HG02798 (cell line): ENCODE results near the gene ITGBL1.
"Not testable (repeated sequence)": the region's sequence is repeated elsewhere in the genome, so short reads cannot be mapped to it uniquely, and the experiment has no call there.

Experiments
- ATAC-seq: cut with Tn5 transposase; IDR thresholded peaks from one replicate; pipeline ENCODE4 v1.9.1; 2021; ENCODE audit warnings: mild to moderate bottlenecking; ENCODE audit not compliant: unreplicated experiment, poor library complexity

ITGBL1 gene

DNA sequence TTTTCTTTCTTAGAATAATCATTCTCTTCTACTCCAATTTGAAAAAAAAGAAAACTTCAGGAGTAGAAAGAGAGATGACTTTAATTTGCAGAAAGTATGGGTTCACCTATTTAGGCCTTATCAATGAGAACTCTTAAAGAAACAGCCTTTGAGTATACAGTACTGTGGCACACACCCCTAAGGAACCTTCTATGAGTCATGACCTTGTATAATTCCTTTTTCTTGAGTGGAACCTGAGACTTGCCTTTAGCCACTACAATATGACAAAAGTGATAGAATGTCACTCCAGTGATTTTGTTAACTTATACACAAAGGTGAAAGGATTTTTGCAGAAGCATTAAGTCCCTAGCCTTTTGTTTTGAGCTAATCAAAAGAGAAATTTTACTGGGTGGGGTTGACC is 58.7 kb downstream of the ITGBL1 start:
- no peak for ATAC-seq

DNA sequence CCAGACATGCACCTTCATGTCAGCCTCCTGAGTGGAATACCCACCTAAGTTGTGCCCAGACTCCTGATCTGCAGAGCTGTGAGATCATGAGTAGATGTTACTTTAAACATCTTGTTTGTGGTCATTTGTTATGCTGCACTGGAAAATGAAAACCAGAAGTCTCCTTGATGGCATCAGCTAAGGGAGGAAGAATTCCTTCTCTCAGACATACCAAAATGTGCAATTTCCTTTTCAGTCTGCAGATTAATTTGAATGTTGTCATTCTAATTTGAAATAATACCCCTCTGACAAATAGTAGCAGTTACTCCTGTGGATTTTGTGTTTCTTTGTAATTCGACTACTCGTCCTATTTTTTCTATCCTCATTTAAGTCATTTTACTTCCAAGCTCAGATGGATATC is 59.3 kb downstream of the ITGBL1 start:
- no peak for ATAC-seq

DNA sequence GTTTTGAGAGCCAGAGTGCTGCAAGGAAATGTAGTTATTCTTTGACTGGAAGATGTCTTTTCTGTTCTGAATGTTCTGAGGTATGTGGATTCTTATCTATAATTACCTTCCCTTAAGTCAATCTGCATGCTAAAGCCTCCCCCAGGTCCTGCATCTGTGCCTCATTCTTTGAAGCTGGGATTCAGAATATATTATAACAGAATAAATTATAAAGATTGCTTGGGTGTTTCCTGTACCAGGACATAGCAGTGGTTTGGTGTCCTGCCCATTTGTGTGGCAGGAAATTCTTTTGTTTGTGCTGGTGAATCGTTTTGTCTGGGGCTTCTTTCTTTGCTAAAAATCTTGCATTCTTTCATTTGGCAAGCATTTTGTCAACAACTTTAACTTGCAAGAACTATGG is 60.2 kb downstream of the ITGBL1 start:
- no peak for ATAC-seq

DNA sequence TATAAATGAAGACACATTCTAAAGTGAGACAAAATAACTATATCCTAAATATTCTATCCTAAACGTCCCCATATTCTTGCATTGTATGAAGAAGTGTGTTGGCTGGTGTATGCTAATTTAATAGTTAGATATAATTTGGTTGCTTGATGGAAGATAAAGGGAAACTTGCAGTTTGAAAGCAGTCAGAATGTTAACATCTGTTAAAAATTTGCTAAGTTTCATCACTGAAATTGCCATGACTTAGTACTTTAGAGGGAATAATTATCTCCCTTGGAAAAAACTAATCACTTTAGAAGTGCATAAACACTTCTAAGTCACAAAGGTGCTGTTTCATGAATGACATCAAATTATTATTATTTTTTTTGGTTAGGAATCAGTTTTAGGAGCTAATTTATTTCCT is 61.6 kb downstream of the ITGBL1 start:
- ATAC-seq: no peak

DNA sequence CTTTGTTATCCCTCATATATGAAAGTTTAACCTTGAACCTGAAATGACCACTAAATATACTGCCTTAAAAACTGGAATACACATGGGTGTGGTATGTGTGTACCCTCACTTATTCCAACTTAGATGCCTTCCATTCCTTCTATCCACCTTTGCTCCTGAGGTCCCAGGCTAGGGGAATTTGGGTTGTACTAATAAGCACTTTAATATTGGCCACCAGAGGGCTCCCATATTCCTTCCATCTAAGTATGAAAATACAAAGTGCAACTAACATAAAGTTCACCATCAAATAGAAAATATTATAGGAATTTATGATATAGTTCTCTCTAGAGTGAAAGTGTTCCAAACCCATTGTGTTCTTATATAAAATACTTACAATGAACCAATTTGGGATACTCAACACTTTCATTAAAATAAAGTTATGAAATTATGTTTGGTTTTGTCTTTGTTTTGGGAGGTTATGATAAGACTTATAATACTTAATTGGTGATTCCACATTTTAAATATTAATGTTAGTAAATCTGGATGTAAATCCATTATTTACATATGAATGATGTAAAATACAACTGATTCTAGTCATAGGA is 62.3 kb downstream of the ITGBL1 start:
- peak; percentile 74 for ATAC-seq

DNA sequence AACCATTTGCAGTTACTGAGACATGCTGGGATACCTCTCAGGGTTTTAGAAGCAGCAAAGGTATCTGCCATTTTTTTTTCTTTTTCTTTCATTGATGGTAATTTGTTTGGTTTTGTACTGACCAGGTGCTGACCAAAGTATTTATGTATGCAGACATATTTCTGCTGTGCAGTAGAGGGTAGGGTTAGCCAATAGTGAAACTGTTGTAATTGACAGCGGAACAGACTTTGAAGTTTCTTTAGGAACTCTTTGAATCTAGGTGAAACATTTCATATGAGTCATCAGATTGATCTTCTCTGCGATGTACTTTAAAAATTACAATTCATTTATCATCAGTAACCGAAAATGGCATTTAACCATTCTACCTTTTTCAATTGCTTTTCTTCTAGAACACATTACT is 63.0 kb downstream of the ITGBL1 start:
- peak; percentile 38 for ATAC-seq

DNA sequence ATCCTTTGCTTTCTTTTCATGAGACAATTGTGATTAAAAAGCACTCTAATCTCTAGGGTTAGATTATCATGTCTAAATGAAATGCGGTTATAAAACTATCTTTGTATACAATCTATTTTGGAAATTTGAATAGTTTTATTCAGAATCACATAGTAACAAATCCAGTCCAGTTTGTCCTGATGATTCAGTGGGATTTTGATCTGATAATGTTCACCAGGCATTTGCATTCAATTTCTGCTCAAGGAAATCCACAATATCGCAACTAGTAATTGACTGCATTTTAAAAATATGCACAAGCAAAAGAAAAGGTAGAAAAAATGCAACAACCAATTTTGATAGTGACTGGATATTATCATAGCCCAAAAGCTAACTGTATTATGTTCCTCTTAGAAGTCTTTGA is 63.8 kb downstream of the ITGBL1 start:
- no peak for ATAC-seq

DNA sequence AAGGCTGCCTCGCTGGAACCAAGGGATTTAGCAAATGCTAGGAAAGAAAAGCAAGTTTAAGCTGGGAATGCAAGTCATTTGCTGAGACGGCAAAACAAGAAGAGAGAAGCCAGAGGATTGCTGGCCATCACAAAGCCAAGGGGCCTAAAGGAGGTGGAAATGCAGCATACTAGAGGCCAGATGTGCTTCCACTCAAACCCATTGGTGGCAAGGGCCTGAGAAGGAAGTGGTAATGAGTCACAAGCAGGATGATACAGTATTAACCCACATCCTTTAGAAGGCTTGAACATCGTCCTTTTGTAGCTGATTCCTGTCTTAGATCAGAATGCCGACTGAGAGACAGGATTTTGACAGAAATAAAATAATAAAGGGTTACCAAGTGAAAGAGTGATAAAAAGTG is 68.2 kb downstream of the ITGBL1 start:
- no peak for ATAC-seq

DNA sequence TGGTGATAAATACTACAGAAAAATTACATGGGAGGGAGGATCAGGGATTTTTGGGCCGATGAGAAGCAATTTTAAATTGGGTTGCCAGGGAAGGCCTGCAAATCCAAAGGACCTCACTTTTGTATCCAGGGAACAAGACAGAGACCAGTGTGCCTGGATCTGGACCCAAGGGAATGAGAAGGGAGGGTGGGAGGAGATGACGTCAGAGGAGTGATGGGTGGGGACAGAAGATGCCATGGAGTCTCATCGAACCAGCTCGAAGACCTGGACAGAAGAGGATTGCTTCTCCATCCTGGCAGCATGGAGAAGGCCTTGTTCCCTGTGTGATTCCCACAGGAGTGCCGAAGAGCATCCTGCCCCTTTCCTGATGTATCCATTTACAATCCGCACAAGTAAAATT is 68.9 kb downstream of the ITGBL1 start:
- ATAC-seq: no peak

DNA sequence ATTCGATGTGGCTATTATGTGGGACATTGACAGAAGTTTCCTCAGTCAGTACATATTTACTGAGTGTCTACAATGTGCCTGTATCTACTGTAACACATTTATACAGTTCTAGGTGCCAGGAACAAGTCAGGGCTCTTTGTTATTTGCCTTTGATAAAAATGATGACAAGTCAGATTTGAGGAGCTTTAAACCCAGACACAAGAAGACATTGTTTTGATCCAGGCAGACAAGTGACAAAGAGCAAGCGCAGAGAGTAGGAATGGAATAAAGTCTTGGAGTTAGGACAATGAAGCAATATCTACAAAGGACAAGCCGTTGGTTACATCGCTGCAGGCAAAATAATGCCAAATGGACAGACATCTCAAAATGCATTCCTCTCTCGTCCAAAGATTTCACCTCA is 70.1 kb downstream of the ITGBL1 start:
- no peak for ATAC-seq

DNA sequence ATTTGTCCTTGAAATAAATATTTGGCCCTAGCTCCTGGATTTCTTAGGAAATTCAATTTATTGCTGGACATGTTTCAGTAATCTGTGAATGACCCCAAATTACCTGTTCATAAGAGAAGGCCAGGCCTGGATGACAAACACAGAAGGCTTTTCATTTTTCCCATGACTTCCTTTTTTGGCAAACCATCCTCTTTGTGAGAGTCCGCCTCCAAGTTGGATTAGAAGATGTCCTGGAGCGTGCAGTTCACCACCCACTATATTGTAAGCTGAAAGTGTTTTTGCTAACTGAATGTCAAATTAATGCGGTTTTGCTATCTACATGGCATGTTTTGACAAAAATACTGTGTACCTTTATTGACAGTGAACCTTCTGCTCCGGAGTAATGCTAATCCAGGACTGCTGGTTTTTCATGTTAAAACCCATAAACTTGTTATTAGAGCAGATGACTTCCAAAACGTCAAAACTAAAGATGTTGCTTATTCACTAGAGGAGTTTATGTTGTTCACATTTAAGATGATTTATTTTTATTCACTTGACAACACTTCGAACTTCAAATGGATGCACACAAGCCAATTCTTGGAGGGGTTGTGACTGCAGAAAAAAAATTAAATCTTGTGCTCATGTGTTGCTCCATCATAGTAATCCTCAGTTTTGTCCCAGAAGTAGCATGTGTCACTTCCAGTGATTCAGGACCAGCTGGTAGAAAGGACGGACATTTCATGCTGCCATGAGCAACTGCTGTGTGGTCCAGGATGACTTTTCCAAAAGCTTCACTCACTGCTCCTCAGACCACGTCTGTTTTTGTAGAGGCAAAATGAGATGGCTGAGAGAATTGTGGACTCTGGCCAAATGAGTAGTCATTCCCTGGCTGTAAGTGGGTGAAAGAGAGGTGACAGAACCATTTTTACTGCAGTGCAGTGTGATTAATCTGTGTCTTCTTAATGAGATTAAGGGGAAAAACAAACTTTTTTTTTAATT is 71.0 kb downstream of the ITGBL1 start:
- no peak for ATAC-seq

DNA sequence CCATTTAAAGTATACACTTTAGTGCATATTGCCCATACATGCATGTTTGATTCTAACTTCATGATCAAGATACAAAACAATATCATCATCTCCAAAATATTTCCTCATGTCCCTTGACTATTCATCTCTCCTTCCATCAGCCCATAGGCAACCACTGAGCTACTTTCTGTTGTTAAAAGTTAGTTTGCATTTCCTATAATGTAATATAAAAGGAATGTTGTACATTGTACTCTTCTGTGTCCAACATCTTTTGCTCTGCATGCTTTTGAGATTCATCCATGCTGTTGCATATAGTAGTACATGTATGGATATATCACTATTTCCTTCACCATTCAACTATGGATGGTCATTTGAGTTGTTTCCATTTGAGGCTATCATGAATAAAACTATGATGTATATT is 74.7 kb downstream of the ITGBL1 start:
- no peak for ATAC-seq

DNA sequence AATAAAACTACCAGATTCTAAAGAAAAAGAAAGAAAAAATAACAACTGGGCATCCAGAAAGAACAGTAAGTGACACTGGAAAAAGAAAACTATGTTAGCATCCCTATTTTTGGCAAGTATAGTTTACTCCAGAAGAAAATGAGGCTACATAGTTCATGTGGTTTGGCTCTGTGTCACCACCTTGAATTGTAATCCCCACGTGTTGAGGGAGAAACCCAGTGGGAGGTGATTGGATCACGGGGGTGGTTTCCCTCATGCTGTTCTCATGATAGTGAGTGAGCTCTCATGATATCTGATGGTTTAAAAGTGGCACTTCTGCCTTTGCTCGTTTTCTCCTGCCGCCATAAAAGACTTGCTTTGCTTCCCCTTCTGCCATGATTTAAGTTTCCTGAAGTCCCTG is 76.9 kb downstream of the ITGBL1 start:
- peak; percentile 42 for ATAC-seq

DNA sequence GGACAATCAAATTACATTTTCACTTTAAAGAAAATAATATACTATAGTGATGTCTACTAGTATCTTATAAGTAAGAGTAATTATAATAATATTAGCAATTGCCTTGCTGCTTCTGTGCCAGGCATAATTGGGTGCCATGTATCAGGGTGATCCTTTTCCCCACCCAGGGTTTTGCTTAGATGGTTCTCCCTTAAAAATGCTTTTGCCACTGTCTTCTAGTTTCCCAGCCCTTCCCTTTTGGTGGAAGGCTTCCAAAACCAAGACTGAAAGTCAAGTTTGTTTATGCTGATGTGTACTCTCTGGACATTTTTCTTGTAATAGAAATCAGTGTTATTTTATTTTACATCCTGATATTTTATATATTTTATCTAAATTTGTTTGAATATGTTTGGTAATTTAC is 77.8 kb downstream of the ITGBL1 start:
- ATAC-seq: no peak

DNA sequence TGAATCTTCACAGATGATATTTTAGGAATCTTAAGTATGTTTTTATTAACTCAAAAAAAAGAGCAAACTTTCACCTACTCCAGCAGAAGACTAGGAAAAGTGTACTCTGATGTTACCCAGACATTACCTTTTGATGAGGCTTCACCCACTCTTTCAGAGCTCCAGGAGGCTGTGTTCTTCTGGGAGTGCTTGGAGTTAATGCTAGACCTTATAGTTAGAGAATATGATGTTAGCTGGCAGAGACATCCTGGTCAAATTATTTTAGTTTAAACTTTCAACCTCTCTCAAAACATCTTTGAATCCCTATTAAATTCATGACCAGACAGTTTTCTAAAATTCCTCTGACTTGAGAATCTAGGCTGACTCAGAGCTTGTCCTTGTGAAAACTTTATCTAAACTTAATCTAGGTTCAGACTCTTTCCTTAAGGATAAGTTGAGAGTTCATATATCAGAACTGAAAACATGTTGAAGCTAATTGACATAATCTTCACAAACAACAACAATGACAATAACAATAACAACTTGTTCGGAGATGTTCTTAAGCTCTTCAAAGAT is 82.8 kb downstream of the ITGBL1 start:
- no peak for ATAC-seq

DNA sequence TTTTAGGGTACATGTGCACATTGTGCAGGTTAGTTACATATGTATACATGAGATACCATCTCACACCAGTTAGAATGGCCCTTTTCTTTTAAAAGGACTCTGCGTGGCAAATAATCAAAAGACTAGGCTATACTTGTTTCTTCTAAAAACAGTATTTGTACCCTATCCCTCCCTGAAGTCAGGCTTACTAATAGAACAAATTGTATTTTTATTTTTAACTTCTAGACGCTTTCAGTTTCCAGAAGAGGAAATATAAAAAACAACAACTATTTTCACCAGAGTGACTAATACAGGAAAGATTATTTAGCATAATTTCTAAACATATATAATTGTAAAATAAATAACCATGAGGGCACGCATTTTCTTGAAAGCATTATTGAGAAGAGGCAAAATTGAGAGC is 83.6 kb downstream of the ITGBL1 start:
- ATAC-seq: no peak

DNA sequence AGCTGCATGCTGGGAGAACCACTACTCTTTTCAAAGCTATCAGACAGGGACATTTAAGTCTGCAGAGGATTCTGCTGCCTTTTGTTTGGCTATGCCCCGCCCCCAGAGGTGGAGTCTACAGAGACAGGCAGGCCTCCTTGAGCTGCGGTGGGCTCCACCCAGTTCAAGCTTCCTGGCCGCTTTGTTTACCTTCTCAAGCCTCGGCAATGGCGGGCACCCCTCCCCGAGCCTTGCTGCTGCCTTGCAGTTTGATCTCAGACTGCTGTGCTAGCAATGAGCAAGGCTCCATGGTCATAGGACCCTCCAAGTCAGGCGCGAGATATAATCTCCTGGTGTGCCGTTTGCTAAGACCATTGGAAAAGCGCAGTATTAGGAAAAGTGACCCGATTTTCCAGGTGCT is 92.1 kb downstream of the ITGBL1 start:
- not testable (repeated sequence) for ATAC-seq

DNA sequence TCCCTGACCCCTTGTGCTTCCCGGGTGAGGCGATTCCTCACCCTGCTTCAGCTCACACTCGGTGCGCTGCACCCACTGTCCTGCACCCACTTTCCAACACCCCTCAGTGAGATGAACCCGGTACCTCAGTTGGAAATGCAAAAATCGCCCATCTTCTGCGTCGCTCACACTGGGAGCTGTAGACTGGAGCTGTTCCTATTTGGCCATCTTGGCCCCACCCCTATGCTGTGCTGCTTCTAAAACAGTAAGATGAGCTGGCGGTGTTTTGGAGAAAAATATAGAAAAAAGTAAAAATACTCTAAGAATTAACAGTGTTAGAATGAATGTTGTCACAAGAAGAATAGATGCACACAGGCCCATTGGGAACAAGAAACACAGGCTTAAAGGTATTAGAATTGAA is 92.5 kb downstream of the ITGBL1 start:
- ATAC-seq: no peak

DNA sequence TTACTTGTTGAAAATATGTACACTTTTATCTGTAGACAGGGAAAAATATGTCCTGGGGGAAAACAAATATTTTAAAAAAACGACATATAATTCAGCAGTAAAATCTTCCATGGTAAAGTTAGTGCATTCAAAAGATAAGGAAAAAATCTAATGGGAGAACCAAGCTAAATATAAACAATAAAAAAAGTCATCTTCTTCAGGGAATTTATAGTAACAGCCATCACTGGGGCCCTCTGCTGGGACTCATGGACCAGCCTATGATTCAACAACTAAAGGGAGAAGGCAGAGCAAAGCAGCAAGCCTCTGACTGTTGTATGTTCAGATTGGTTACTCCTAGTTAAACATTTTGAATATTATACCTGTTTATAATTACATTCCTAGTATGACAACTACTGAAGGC is 93.0 kb downstream of the ITGBL1 start:
- ATAC-seq: no peak

DNA sequence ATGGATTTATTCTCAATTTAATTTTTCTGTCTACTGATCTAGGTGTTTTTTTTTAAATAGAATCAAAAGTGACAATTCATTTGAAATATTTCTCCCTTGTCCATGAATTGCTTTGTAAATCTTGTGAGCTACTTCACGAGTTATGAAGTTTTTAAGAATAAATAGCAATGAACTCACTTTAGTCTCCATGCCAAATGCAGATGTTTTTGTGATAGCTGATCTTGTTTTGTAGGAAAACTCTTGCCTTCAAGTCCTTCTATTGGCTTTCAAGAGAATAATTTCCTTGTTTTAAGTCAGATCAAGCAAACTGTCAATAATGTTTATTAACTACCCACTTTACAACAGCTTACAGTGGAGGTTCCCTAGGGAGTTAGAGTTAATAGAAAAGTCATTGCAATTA is 99.8 kb downstream of the ITGBL1 start:
- ATAC-seq: no peak

DNA sequence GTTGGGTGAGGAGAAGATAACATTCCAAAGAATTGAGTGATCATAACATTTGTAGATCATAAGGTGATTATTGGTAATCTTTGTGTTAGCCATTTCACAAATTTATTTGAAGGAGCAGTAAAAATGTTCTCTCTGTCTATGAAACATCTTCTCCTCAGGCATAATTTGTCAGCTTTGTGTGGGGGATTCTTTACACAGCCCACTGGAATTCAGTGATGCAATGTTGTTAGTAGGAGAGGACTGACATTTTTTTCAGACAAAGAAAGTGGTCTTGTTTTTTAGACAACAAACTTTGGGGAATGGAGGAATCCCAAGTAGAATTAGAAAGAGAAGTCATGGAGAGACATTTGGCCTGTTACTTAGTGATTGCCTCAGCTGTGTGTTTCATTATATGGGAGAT is 100.3 kb downstream of the ITGBL1 start:
- no peak for ATAC-seq
